GM21619 (cell line): ENCODE measurements around the gene PNMA8C.

Source experiments
- ATAC-seq: cut with Tn5 transposase; IDR thresholded peaks from one replicate; pipeline ENCODE4 v1.9.1; 2021; ENCODE audit not compliant: unreplicated experiment

Gene PNMA8C

DNA sequence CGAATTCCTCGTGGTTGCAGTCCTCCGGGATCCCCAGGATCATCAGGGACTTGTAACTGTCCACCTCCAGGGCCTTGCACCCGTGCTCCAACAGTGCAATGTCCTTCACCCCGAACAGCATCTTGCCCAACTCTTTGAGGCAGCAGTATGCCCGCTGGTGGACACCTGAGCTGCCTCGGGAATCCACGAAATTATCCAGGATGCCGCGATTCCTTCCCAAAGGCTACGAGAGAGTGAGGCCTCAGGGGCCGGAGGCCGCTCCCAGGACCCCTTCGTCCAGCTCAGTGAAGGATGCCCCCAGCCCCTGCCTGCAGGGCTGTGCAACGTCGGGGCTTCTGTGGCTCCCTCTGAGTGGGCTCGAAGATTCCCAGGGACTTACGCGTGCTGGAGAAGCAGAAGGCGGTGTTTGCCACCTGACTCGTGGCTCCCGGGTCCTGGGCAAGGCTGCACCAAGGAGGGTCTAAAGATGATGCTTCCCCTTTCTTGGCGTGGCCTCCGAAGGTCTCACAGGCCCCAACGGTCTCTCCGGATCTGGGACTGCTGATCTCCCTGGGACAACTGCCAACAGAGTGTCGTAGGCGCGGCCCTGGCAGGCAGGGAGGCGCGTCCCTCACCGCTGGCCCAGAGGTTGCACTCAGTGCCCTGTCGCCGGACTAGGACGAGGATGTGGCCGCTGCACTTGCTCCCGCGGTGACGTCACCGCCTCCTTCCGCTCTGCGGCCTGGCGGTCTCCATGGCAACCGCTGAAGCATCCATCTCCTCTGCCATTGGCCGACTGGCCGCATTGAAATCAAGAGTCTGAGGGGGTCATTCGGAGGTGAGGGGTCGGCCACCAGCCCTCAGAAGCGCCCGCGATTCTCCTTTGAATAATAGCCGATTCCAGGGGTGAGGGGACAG lies at the start of gene PNMA8C:
TSS of gene PNMA8C (minus strand) at position 698 of the 897 bp plus-strand sequence. CDS start at position 121, 577 bp downstream.
- no peak for ATAC-seq

DNA sequence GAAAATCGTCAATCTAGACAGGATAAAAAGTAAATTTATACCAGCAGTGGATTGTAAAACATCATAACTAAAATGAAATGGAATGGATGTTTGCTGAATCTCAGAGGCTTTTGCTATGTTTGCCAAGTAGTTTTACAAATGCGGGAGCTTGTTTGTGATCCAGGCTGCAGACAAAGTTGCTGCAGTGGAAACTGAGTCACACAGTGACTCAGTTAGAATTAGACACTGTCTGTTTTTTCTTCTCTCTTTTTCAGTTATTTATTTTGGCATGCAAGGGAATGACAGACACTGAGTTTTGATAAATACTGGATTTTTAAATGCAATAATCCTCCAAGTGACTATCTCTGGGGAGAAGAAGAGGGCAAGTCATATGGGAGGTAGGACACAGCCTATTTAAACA lies 47.2 kb upstream of the PNMA8C start:
- no peak for ATAC-seq

DNA sequence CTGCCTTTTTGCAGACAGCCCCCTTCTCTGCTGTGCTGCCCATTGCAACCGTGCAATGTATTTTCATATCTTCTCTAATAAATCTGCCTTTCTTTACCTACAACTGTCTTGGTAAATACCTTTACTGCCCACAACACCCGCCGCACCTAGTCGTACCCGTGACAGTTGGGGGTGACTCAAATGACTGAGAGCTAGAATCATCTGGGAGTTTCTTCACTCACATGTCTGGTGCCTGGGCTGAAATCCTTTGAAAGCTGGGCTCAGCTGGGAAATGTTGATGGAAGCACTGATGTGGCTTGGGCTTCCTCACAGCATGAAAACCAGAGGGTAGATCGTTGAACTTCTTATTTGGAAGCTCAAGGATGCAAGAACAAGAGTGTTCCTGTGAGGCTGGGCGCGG lies 45.5 kb upstream of the PNMA8C start:
- no peak for ATAC-seq

DNA sequence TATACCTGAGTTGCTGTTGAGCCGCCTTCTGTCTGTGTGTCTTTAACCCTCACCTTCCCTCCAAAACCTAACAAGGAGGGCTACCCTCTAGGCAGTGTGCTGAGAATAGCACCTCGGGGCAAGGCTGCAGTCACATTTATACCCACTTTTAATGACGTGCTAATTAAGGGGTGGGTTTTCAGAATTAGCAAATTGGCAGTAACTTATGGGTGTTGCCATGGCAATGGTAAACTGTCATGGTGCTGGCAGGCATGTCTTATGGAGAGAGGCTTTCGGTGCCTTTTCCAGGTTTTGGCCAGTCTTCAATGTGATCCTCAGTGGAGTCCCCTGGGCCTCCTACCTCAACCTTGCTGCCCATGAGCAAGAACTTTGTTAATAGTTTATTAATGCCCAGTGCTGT lies 43.9 kb upstream of the PNMA8C start:
- no peak for ATAC-seq

- no peak for ATAC-seq
Observed at GRCh38 chr19:46471811-46472543, 43.2 kb upstream of the PNMA8C start.

- ATAC-seq, result no peak
Observed at GRCh38 chr19:46471116-46471733, 42.5 kb upstream of the PNMA8C start, which contains the start of gene PNMA8A. PNMA8A (minus strand) TSS chr19:46471563; CDS start chr19:46471035, 528 bp downstream.

DNA sequence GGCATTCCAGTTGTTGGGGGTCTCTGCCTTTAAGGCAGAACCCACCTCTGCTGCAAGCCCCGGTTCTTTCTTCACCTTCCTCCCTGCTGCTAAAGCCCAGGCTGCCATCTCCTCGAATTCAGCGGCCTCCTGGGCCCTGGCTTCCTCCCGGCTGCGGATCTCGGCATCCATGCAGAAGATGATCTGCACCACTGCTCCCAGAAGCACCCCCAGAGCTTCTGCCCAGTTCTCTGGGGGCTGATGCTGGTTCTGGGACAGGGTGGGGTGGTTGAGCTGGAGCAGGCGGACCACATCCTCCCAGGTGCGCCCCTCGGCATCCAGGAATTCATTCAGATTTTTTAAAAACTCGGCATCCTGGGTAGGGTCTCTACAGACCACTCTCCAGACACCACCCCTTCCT lies 41.6 kb upstream of the PNMA8C start:
- no peak for ATAC-seq

DNA sequence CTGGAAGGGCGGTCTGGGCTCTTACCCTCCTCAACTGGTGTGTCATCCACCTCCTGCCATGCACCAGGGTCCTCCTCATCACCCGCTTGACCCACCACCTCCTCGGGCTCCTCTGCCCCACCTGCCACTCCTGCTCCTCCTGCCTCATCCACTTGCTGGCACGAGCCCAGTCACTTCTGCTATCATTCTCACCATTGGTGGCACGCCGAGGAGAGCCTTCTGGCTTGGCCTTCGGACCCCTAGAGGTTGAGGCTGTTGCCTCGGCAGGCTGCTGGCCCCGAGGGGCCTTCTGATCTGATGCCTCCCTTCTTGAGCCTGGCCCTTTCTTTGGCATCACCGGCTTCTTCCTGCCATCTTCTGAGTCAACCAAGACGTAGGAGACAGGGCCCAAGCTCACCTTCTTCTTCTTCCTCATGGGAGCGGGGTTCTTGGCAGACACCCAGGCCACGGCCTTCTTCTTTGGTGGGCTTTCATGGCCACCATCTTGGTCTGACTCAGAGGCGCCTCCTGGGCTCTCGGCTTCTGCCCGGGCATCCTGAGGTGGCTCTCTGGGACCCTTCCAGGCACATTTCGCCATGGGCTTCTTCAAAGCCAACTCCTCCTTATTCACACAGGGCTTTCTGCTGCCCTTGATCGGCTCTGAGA lies 40.9 kb upstream of the PNMA8C start:
- no peak for ATAC-seq

- no peak for ATAC-seq
Observed at GRCh38 chr19:46466536-46467196, 37.9 kb upstream of the PNMA8C start.

DNA sequence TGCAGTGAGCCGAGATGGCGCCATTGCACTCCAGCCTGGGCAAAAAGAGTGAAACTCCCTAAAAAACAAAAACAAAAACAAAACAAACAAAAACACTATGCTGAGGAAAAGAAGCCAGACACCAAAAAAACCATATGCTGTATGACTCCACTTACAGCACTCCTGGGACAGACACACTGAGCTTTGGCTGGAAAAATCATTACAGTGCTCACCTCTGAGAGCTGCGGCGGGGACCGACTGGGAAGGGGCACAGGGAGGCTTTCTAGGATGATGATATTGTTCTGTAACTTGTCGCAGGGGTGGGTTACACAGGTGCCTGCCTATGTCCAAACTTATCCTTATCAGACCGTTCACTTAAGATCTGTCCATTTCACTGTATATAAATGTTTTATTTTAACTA lies 34.8 kb upstream of the PNMA8C start:
- no peak for ATAC-seq

GRCh38 chr19:46461537-46461936 lies 32.8 kb upstream of the PNMA8C start:
- ATAC-seq, result no peak

GRCh38 chr19:46460981-46461380 lies 32.2 kb upstream of the PNMA8C start:
- no peak for ATAC-seq

GRCh38 chr19:46460055-46460454 lies 31.3 kb upstream of the PNMA8C start:
- ATAC-seq, result no peak

DNA sequence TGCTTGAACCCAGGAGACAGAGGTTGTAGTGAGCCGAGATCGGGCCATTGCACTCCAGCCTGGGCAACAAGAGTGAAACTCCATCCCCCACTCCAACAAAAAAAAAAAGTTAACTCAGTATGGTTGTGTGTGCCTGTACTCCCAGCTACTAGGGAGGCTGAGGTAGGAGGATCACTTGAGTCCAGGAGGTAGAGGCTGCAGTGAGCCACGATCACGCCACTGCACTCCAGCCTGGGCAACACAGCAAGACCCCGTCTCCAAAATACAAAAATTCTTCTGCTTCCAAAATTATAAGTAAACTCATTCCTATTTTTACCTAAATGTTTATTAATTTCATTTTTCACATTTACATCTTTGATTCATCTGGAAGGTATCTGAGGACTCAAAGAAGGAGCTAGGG lies 28.2 kb upstream of the PNMA8C start:
- no peak for ATAC-seq

DNA sequence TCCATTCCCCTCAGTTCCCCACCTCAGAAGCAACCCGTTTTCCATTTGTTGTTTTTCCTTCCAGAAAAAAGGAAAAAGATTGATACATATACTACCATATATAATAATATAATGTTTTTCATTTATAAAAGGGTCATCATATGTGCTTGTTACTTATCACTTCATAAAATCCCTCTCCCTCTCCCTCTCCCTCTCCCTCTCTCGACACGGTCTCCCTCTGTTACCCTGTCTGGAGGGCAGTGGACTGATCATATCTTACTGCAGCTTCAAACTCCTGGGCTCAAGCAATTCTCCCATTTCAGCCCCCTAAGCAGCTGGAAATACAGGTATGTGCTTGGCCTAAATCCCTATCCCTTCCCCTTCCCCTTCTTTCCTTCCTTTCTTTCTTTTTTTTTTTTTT lies 25.5 kb upstream of the PNMA8C start:
- no peak for ATAC-seq

DNA sequence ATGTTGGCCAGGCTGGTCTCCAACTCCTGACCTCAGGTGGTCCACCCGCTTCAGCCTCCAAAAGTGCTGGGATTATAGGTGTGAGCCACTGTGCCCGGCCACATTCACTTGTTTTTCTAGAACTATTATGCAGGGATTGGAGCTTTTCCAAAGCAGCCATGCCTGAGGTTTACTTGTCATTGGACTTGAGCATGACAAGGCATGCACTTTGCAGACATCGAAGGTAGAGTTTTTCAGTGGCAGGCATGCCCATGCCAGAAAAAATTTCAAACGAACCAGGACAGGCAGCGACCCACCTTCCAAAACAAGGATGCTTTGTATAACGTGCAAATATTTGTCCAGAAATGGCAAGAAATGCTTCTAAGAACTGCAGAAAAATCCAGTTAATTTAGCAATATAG lies 24.9 kb upstream of the PNMA8C start:
- ATAC-seq, result no peak

DNA sequence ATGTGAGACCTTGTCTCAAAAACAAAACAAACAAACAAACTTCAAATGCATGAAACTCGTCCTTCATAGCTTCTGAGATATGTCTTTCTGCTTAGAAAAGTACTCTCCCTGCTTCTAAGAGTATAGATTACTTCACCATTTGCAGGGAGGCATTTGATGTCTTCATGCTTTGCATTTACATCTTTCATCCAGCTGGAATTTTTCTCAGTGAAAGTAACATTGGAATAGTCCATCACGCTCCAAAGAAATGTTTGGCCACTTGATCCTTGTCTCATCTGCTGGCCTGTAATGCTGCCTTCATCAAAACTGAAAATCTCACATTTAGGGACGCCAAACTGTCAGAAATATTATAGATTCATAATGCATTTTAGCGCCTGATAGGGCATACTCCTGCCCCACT lies 23.4 kb upstream of the PNMA8C start:
- no peak for ATAC-seq

DNA sequence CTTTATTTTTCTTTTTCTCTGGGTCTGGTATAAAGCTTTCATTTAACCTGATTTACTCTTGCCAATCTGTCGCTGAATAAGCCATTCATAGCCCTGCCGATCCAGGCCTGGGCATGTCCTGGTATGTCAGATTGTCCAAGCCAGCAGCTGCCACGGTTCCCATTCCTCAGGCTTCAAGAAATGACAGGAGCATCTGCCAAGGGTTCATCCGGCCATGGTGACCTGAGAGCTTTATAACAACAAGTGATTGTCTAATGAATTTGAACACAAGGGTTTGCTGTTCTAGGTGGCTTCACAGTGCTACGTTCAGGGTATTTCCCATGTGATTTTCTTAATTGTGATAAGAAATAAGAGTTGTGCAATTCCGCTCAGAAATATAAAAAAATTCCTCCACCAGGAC lies 22.6 kb upstream of the PNMA8C start:
- no peak for ATAC-seq

- ATAC-seq, result no peak
Observed at GRCh38 chr19:46450737-46451136, 22.0 kb upstream of the PNMA8C start.

- ATAC-seq, result no peak
Observed at GRCh38 chr19:46449228-46449627, 20.5 kb upstream of the PNMA8C start.

GRCh38 chr19:46448601-46449000 lies 19.9 kb upstream of the PNMA8C start:
- no peak for ATAC-seq
